ENCODE data around the gene SNCB. TPM values are rescaled to one million over a fixed set of nuclear protein-coding genes. Genes with fewer than 3 reads are reported as not detected.
A peak's percentile ranks its signal among the peaks of the same experiment; 100 is the strongest.

SNCB gene
- total RNA-seq, 1 donor from 2014 or later = not detected

DNA sequence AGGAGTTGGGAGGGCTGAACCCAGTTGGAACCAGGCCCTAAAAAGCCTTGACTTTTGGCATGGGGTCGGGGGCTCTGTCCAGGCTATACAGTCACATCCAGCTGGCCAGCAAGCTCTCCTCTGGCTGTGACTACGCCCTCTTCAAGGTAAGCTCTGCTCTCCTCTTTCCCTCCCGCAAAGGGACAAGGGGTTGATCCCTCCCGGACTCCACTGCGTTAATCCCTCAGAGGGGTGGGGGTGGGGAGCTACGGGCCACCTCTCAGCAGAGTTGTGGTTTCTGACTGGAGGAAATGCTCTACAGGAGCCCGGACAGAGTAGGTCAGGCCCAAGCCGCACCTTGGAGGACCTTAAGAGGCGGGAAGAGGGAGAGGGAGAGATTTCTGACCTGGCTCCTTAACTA, 14.0 kb upstream of the SNCB start:
- no peak for DNase-seq

DNA sequence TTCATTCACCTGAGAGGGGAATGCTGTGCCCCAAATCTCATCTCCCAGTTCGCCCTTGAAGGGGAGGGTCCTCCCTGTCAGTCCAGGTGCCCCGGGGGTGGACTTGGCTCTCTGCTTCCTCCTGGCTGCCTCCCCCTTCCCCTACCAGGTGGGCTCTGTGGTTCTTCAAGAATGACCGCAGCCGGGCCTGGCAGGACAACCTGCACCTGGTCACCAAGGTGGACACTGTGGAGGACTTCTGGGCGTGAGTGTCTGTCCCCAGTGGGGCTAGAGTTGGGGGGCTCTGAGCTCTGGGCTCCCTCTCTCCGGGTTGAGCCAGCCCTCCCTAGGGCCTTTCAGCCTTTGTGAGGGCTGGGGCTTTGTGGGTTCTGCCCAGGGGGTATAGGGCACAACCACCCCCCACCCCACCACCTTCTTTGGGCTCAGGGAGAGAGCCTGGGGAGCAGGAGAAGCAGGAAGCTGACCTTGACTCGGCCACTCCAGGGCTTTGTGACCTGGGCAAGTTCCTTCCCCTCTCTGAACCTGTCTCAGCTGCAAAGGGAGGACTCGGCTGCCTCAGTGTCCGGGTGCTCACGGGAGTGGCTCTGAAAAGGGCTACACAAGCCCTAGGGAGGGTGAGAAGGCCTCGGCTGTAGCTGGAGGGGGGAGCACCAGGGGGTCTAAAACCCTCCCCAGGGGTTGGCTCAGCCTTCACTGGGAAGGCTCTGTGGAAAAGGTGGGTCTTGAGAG, 13.3 kb upstream of the SNCB start:
- no peak for DNase-seq

DNA sequence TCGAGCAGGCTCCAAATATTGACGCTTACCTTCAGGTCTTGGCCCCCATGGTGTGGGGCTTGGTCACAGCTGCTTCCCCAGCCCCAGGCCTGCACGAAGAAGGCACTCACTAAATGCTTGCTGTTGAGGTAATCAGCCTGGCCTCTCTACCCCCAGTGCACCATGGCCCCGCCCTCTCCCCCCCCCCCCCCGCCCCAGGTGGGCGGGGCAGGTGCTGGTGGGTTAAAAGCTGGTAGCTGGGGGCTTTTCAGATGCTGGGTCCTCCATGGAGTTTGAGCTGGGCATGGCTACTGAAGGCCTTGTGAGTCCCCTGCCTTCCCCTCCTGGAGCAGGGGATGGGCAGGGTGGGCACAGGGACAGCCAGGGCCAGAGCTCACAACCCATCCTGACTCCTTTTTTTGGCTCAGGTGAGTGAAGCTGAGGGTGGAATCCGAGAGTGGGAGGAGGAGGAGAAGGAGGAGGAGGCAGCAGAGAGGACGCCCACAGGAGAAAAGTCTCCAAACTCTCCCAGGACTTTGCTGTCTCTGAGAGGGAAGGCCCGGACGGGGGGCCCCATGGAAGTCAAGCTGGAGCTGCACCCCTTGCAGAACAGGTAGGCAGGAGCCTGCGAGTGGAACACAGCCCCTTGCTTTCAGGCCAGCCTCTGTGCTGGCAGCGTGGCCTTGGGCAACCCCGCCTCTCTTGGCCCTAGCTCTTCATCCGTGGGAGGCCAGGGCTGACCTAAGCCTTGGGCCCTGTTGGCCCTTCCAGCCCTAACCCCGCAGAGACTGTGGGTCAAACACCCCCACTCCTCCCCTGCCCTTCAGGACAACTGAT, 12.5 kb upstream of the SNCB start:
- DNase-seq = no peak

DNA sequence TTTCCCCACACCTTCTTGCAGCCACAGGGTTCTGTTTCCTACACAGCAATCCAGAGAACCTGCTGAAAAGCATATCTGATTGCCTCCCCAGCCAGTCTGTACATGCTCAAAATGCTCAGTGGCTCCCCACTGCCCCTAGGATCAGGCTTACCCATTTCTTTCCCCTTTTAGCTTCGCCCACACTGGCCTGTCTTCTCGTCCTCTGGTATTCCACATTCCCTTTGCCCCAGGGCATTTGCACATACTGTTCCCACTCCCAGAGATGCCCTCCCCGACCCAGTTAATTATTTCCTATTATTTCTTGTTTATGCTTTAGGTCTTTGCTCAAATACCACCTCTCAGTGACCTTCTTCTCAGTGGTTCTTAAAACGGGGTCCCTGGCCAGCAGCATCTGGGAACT, 10.3 kb upstream of the SNCB start:
- DNase-seq = no peak

DNA sequence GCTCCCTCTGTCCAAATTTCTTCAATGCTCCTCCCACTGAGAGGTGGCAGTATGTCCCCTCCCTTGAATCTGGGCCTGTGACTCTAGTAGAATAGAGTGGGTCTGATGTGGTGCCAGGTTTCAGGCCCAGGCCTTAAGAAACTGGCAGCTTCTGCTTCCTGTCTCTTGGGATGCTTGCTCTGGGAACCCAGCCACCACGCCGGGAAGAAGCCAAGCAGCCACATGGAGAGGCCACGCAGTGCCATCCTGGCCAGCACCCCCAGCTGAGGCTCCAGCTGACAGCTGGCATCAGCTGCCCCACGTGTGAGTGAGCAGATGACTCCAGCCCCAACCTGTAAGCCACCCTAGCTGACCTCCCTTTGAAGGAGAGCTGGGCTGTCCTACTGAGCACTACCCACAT, 9.6 kb upstream of the SNCB start:
- DNase-seq = peak; percentile 81

DNA sequence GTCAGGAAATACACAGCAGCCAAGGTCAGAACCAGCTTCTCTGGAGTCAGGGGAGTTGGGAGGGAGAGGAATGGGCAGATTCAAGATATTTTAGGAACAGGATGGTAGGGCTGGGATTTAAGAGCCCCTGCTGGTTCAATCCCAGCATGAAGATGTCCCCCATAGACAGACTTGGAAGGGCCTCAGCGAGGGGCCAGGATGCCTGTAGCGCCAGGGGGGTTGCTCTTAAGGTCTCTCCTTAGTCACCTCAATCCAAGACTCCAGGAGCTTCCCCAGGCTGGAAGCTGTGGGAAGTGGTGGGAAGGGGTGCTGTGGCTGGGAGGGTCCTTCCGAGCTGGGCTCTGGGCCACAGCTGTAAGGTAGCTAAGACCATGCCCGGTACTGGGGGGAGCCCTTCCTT, 8.9 kb upstream of the SNCB start:
- no peak for DNase-seq

DNA sequence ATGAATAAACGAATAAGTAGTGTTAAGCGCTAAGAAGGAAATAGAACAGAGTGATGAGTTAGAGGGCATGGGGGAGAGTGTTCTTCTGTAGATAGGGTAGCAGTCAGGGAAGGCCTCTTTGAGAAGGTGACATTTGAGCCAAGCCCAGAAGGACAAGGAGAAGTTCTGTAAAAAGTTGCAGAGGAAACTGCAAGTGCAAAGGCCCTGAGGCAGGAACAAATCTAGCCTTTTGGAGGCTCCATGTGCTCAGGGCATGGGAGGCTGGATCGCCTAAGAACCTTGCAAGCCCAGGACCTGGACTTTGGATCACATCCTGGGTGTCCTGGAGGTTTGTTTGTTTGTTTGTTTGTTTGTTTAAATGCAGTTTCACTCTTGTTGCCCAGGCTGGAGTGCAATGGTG, 8.1 kb upstream of the SNCB start:
- no peak for DNase-seq

DNA sequence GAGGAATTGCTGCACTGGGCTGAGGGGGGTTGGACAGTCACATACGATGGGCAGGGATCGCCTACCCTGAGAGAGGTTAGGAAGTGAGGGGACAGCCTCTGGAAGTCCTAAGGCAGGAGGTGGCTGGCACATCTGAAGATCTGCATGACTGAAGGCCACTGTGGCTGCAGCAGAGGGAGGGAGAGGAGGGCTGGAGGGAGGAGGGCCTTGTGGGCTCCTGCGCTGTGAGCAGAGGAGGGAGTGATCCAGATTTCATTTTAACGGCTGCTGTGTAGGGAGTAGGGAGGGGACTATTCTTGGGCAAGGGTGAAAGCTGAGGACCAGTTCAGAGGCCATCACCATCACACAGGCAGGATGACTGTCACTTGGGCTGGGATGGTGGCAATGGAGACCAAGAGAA, 7.2 kb upstream of the SNCB start:
- no peak for DNase-seq

DNA sequence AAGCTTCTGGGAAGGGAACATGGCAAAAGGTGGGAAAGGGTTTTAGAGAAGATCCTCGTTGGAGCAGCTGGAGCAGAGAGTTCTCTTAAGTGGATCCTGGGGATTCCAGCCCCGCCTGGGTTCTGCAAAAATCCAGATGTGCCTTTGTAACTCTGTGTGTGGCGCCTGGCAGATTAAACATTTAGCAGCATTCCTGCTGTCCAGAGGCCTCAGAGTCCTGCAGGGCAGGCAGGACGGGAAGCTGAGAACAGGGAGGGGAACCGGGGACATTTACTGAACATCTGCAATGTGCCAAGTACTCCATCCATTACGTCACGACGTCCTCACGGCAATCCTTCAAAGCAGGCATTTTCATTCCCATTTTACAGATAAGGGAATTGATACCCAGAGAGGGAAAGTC, 6.1 kb upstream of the SNCB start:
- no peak for DNase-seq

DNA sequence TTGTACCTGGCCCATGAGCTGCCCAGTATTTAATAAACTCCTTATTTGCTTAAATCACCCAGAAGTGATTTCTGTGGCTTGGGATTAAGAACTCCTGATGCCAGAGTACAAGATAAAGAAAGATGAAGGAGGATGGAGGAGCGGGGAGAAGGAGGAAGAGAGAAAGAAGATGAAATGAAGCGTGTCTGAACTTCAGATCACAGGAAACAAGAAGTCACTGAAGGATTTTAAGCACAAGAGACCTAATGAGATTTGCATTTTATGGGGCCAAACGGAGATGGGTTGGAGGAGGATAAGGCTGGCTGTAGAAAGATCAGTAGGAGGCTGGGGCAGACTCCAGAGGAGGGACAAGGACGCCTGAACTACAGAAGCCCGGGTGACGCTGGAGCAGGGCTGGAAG, 3.3 kb upstream of the SNCB start:
- no peak for DNase-seq

DNA sequence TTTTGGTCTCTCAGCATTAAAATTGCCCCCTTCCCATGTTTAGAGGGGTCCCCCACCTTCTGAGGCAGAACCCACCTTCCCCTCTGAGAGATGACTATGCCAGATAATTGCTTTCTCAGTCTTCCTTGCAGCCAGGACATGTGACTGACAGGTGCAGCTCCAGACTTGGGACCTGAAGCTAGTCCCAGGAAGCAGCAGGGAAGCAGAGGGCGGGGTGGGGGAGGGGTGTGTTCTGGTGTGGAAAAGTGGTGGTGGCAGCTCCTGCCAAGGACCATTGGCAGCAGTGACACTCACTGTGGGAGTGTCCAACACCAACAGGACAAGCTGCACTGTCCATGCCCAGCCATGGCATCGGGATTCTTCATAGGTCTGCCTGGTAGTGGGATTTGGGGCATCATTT, 2.4 kb upstream of the SNCB start:
- no peak for DNase-seq

DNA sequence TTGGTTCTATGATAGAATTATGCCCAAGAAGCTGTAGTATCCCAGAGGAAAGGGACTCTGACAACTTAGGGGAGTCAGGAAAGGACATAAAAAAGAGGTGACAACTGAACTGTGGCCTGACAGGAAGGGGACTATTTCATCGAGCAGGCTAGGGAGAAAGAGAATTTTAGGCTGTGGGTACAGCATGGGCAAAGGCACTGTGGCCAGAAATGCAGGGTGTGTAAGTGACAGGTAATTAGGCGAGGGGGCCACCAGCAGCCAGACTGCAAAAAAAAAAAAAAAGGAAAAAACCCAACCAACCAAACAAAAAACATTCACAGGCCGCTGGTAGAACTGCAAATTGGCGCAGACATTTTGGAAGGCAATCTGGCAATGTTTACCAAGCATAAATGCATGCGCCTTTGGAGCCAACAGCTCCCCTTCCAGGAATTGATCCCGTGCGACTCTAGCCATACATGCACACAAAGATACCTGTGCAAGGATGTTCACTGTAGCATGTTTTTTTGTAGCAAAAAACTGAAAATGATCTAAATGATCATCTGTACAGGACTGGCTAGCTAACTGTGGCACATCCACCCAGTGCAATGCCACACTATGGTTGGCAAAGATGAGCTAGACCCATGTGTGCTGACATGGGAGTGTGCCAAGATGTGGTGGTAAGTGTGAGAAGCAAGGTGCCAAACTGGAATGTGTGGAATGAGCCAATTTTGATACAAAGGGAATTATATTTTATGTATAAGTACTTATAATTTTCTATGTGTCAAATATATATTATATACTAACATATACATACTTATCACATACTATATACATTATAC, 1.3 kb upstream of the SNCB start:
- DNase-seq = no peak

DNA sequence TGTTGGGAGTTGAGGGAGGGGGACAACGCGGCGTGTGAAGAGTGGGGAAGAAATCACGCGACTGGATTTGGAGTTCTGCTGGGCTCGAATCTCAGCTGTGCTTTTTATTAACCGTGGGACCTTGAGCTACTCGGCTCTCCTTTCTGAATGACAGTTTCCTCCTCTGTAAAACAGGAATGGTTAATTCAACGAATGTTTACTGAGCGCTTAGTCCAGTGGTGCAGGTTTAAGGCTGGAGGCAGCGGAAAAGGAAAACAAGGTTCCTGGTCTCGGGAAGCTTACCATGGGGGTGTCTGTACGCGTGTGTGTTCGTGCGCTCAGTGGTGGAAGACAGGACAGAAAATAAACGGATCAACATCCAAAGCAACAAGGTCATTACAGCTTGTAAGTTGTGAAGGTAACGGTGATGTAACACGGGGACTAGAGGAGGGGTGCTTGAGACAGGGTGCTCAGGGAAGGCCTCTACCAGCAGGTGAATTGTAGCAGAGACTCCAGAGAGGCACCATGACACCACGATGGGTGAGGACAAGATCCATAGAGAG, 418 bp upstream of the SNCB start:
- no peak for DNase-seq

DNA sequence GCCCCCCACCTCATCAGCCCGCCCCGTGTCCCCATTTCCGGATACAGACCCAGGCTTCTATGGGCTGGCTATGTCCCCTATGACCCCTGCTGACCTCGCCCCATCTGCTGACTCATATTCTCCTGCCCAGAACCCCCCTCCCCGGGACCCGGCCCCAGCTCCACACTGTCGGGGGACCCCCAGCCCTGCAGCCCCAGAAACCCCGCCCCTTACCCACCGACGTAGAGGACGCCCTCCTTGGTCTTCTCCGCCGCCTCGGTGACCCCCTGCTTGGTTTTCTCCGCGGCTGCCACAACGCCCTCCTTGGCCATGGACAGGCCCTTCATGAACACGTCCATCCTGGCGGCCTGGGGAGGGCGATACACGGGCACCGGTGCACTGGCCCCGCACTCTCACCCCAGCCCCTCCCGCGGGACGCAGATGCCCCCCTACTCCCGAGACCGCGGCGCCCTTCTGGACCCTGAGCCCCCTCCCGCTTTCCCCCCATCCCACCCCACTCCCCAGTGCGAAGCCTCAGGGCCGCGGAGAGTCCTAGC, 949 bp downstream of the SNCB start:
- no peak for DNase-seq

DNA sequence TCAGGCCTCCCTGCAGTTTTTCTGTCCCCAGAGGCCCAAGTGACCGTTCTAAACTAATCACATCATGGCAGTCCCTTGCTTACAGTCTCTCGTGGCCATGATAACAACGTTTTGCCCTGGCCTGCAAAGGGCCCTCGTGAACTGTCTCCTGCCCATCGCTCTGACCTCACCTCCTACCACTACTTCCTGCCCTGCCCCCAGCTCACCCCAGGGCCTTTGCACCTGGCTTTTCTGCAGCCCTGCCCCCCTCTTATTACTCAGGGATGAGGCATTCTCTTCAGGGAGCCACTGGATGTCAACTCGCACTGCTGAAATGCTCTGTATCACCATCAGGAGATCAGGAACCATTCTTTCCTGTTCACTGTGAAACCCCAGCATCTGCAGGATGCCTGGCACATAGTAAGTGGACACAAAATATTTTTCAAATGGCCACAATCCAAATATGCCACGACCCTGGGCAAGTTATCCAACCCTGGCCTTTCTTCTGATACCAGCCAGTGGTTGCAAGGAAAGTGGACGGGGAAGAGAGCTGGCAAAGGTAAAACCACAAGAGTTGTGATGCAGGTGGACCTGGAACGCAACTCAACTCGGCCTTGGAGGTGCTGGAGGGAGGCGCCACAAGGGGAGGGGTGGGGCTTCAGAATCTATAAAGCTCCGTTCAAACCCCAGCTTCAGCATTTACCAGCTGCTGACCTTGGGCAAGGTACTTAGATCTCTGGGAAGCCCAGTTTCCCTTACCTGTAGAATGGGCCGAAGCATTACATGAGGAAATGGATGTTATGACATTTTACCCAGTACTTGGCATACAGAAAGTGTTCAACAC, 1.7 kb downstream of the SNCB start:
- no peak for DNase-seq

DNA sequence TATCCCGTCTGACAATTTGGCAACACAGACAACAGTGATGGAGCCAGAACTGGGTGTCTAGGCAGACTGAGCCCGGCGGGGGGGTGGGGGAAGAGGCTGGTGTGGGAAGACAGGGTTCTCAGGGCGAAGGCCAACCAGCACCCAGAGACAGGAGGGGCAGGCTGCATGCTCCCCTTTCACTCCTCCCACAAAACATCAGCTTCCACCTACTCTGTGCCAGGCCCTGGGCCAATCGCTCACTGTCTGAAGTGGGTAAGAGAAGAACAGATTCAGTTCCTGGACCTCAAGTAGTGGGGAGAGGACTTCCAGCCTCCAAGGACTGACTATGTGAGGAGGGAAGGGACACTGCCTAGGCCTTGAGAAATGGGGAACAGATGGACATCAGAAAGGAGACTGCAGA, 2.8 kb downstream of the SNCB start:
- DNase-seq = no peak

DNA sequence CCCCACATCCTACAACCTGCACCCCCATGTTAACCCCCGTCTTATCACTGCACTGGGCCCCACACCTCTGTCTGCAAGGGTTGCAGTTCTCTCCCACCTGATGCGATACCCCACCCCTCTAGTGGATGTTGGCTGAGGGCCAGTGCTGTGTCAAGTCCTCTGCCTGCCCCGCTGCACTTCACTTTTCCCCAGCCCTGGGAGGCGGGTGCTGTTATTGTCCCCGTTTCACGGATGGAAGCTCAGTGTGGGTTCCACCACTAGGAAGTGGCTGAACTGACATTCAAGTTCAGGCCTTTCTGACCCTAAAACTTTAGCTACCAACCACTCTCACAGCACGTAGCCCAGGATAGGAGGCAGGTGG, 3.5 kb downstream of the SNCB start:
- no peak for DNase-seq

DNA sequence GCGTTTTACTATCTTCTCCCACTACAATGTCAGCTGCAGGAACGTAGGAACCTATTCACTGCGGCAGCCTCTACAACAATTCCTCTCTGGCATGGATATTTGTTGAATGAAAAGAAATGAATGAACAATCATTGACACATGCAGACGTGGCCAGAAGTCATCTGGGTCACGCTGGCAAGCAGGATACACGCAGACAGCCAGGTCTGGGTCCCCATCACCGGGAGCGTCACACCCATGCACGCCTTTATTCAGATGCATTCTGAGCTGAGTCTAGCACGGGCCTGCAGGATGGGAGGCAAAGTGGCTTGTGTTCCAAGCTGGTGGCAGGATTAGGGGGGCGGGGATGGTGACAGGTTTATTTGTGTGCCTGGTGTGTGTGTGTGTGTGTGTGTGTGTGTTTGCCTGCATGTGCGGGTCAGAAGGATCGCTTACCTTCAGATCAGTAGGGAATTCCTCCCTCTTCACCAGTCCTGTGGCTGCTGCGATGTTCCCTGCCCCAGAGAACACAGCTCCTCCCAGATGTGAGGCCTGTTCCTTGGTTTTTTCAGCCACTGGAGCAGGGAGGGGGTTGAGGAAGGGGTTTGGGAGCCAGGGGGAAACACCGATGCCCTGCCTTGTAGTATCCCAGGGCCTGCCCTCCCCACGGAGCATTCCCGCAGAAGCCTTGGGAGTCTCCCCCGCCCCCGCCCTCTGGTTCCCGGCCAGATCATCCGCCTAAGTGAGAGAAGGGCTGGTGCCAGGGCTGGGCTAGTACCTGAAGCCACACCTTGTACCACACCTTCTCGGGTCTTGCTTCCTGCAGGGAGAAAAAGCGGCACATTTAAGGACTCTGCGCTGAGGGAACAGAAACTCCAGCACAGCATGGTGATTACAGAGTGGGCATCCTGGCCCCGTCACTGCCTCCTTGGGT, 4.1 kb downstream of the SNCB start:
- no peak for DNase-seq

DNA sequence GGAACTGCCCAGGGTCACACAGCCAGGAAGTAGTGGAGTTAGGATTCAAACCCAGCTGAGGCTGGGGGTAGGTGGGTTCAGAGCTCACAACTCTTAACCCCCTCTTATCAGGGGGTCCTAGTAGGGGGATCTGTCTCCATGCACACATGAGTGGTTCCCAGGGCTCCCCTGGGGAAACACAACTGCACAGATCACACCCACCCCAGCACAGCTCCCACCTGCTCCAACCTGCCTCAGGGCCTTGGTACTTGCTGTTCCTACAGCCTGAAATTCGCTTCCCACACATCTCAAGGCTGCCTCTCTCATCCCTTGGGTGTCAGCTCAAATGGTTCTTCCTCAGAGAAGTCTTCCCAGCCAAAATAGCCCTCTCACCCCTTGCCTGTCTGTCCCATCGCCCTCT, 4.8 kb downstream of the SNCB start:
- no peak for DNase-seq

DNA sequence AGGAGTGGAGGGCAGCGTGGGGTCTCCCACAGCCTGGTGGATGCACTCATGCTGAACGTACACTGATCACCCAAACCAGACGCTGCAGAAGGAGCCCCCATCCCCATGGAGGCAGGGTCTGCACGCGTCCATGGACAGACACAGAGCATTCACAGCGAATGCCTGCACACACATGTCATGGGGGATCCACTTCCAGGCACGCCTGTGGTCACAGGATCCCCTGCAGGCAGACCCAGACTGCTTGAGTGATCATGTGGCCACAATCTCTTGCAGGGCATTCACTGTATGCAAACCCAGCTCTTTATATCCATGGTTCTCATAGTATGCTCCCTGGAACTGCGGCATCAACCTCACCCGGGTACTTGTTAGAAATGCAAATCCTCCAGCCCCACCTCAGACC, 5.4 kb downstream of the SNCB start:
- no peak for DNase-seq

DNA sequence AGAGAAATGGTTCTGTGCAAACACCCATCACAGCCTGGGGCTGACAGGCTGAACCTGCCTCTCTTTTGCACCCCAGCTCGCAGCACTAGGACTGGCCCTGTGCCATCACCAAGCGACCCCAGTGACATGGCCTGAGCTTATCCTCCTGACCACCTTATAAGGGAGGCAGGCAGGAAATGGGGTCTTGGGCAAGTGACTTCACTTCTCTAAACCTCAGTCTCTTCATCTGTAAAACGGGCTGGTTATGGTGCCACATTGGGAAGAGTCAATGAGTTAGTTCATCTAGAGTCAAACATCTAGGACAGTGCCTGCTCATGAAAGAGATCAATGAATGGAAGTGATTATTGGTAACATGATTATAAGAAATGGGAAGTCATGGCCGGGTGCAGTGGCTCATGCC, 6.2 kb downstream of the SNCB start:
- no peak for DNase-seq

All from tongue (tissue), 2 donors.